HG02973 (cell line): ENCODE measurements around the gene TMEM51.

Experiments used
- ATAC-seq: cut with Tn5 transposase; IDR thresholded peaks from one replicate; pipeline ENCODE4 v1.9.1; 2021; ENCODE audit warnings: moderate library complexity; ENCODE audit not compliant: unreplicated experiment

TMEM51 gene

GRCh38 chr1:15152318-15153183, 996 bp upstream of the TMEM51 start:
- no peak for ATAC-seq

GRCh38 chr1:15153842-15154479, 414 bp downstream of the TMEM51 start:
- ATAC-seq, result no peak

GRCh38 chr1:15154480-15155036, 1.0 kb downstream of the TMEM51 start:
- no peak for ATAC-seq

- no peak for ATAC-seq
Observed at GRCh38 chr1:15155191-15155590, 1.6 kb downstream of the TMEM51 start.

GRCh38 chr1:15155888-15156741, 2.6 kb downstream of the TMEM51 start:
- ATAC-seq, result no peak

- no peak for ATAC-seq
Observed at GRCh38 chr1:15156807-15157380, 3.3 kb downstream of the TMEM51 start.

GRCh38 chr1:15157524-15158399, 4.2 kb downstream of the TMEM51 start:
- ATAC-seq, result no peak

- no peak for ATAC-seq
Observed at GRCh38 chr1:15158506-15159165, 5.1 kb downstream of the TMEM51 start.

GRCh38 chr1:15159166-15159555, 5.6 kb downstream of the TMEM51 start:
- ATAC-seq, result no peak

GRCh38 chr1:15160626-15161025, 7.1 kb downstream of the TMEM51 start:
- no peak for ATAC-seq

- no peak for ATAC-seq
Observed at GRCh38 chr1:15167386-15167785, 13.8 kb downstream of the TMEM51 start.

- ATAC-seq, result no peak
Observed at GRCh38 chr1:15168479-15168878, 14.9 kb downstream of the TMEM51 start.

GRCh38 chr1:15170071-15170470, 16.5 kb downstream of the TMEM51 start:
- no peak for ATAC-seq

GRCh38 chr1:15171271-15171908, 17.8 kb downstream of the TMEM51 start:
- ATAC-seq, result no peak

GRCh38 chr1:15172405-15173259, 19.1 kb downstream of the TMEM51 start:
- ATAC-seq, result no peak

- no peak for ATAC-seq
Observed at GRCh38 chr1:15173863-15174614, 20.5 kb downstream of the TMEM51 start.

GRCh38 chr1:15174615-15174983, 21.1 kb downstream of the TMEM51 start:
- ATAC-seq, result no peak
